HG03159 (cell line): ENCODE results near the gene MAGOHB.

ENCODE experiments used
- ATAC-seq: cut with Tn5 transposase; IDR thresholded peaks from one replicate; pipeline ENCODE4 v1.9.1; 2021; ENCODE audit warnings: mild to moderate bottlenecking, moderate library complexity; ENCODE audit not compliant: unreplicated experiment

Gene MAGOHB

DNA sequence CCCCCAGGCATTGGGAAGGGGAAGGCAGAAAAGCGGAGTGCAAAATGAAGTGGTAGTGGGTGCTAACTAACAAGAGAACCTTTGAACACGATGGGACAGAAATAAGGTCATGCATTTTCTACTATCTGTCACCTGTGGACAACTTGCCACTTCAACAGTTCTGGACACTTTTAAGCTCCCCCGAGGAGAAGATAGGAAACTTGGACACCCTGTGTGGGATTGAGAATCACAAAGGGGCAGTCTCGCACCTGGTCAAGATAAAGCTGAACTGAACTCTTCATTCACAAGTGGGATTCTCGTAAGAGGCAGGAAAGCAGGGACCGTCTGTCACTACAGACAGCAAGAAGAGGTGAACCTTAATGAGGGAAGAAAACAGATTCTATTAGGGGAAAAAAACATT, 56.1 kb downstream of the MAGOHB start:
- peak; percentile 15 for ATAC-seq

GRCh38 chr12:10554756-10555481, 58.5 kb downstream of the MAGOHB start:
- no peak for ATAC-seq

DNA sequence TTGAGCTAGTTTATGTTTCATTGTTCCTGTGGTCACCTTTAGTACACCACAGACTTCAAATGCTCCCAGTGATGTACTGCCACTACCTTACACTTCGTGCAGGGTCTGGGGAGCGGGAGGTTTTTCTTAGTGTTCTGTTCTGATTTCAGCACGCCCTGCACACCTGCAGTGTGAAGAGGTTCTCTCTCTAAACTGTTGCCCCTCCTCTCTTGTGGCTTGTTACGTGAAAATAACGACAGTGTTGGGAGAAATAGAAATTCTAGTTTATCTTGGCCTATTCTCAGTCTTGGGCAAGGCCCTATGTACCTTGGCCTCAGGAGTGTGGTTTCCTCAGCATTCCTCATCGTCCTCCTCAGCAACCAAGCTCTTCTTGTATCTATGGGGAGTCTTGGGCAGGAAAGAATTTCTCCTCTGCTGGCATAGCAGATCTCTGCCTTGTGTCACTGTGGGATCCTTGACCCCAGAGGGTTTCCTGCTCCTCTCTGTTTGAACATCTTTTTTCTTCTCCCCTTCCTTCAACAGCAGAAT, 59.1 kb downstream of the MAGOHB start:
- no peak for ATAC-seq
